ENCODE results near the gene NXPH3.

Gene NXPH3

GRCh38 chr17:49571283-49571682, 4.4 kb upstream of the NXPH3 start:
- CTCF ChIA-PET = interaction anchor here (0.7 to 20.7 kb wide), 18 partner anchors 12 to 426 kb away, joined by 3 to 880 read pairs (median 6); partner anchors contain the start of gene SLC35B1
- no peak for DNase-seq (ENCODE audit: extremely low spot score)
- TF ChIP-seq CTCF (IDR thresholded peaks at IDR 0.05; ENCODE audit: control extremely low read depth, extremely low read depth, low read depth, missing control alignments) = no peak
- POLR2A ChIA-PET = no interaction called here

- POLR2A ChIA-PET = no interaction called here
- DNase-seq (ENCODE audit: extremely low spot score) = no peak
- CTCF ChIA-PET = interaction anchor here (0.7 to 20.7 kb wide), 15 partner anchors 11 to 426 kb away, joined by 3 to 880 read pairs (median 10); partner anchors contain the start of gene SLC35B1
- TF ChIP-seq CTCF (IDR thresholded peaks at IDR 0.05; ENCODE audit: control extremely low read depth, extremely low read depth, low read depth, missing control alignments) = no peak
Observed at GRCh38 chr17:49571764-49572163, 3.9 kb upstream of the NXPH3 start.

GRCh38 chr17:49572226-49572625, 3.4 kb upstream of the NXPH3 start:
- no peak for DNase-seq (ENCODE audit: extremely low spot score)
- CTCF ChIA-PET = interaction anchor here (2.3 to 20.7 kb wide), 6 partner anchors 11 to 425 kb away, joined by 12 to 880 read pairs (median 24); partner anchors contain the start of gene SLC35B1
- TF ChIP-seq CTCF (IDR thresholded peaks at IDR 0.05; ENCODE audit: control extremely low read depth, extremely low read depth, low read depth, missing control alignments) = no peak
- POLR2A ChIA-PET = no interaction called here

- no peak for DNase-seq (ENCODE audit: extremely low spot score)
- CTCF ChIA-PET = interaction anchor here (20.7 kb wide), 1 partner anchor 125 kb away, joined by 880 read pairs; the partner anchor contains the start of gene SLC35B1
- POLR2A ChIA-PET = no interaction called here
- no peak for TF ChIP-seq CTCF (IDR thresholded peaks at IDR 0.05; ENCODE audit: control extremely low read depth, extremely low read depth, low read depth, missing control alignments)
Observed at GRCh38 chr17:49572806-49573420, 2.8 kb upstream of the NXPH3 start.

- ChIA-PET CTCF (interaction anchor here (0.7 to 20.7 kb wide), 4 partner anchors 17 to 423 kb away, joined by 3 to 880 read pairs (median 6); partner anchors contain the start of gene SLC35B1), POLR2A (no interaction called here)
Observed at GRCh38 chr17:49573510-49574322, 2.0 kb upstream of the NXPH3 start.

More at GRCh38 chr17:49573510-49574322, 2.0 kb upstream of the NXPH3 start:
- DNase-seq (ENCODE audit: extremely low spot score) = no peak
- no peak for TF ChIP-seq CTCF (IDR thresholded peaks at IDR 0.05; ENCODE audit: control extremely low read depth, extremely low read depth, low read depth, missing control alignments)
